OCI-LY3 (cell line): ENCODE data around the gene RAP2A.

ENCODE experiments used
- EZH2phosphoT487 ChIP-seq: fragments of 200-600 bp; shearing (Covaris generic); IDR thresholded peaks from 2 replicates; pipeline ENCODE4 v1.6.1; 2018; ENCODE audit warnings: antibody characterized with exemption, mixed run types, low read depth
- TF ChIP-seq, protein P1 (sequence below): fragments of 200-600, 300-600 bp; sonication (generic); IDR thresholded peaks from 2 replicates; pipeline ENCODE4 v1.5.1; 2014; ENCODE audit warnings: antibody characterized with exemption, low read length, low read depth

DNA sequence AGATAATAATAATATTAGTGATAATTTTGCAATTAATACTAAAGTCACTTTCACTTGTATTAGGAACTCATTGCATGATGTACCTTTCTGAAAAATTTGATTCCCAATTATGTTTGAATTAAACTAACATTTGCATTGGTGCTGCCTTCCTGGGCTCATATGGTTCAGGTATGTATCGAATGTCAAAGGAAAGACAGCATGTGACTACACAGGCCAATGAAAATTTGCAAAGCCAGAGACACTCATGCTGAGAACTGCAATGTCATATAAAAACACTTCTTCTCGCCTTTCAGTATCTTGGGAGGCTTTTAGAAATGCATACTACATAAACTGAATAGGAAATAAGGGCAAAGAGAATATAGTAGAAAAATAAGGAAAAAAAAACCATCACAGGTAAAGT, 44.3 kb downstream of the RAP2A start:
- TF ChIP-seq, protein P1, sequence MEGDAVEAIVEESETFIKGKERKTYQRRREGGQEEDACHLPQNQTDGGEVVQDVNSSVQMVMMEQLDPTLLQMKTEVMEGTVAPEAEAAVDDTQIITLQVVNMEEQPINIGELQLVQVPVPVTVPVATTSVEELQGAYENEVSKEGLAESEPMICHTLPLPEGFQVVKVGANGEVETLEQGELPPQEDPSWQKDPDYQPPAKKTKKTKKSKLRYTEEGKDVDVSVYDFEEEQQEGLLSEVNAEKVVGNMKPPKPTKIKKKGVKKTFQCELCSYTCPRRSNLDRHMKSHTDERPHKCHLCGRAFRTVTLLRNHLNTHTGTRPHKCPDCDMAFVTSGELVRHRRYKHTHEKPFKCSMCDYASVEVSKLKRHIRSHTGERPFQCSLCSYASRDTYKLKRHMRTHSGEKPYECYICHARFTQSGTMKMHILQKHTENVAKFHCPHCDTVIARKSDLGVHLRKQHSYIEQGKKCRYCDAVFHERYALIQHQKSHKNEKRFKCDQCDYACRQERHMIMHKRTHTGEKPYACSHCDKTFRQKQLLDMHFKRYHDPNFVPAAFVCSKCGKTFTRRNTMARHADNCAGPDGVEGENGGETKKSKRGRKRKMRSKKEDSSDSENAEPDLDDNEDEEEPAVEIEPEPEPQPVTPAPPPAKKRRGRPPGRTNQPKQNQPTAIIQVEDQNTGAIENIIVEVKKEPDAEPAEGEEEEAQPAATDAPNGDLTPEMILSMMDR: no peak
- no peak for TF ChIP-seq EZH2phosphoT487
